ENCODE data around the gene SEZ6L2.
"Not testable (repeated sequence)": the region's sequence is repeated elsewhere in the genome, so short reads cannot be mapped to it uniquely, and the experiment has no call there.

Gene SEZ6L2

DNA sequence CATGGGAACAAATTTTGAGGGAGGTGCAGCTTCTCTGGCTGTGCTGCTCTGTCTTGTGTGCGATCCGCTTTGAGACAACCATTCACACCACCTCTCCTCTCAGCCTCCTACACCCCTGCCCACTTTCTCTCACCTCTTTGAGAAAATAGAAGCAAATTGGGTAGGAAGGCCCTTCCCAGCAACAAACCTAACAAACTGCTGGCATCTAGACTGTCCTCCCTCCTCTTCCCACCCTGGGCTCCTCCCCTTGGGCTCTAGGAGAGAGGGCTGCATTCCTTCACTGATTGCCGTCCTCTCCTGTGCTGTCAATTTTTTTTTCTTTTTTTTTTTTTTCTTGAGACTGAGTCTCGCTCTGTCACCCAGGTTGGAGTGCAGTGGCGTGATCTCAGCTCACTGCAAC is 49.8 kb downstream of the SEZ6L2 start:
- no peak for DNase-seq

DNA sequence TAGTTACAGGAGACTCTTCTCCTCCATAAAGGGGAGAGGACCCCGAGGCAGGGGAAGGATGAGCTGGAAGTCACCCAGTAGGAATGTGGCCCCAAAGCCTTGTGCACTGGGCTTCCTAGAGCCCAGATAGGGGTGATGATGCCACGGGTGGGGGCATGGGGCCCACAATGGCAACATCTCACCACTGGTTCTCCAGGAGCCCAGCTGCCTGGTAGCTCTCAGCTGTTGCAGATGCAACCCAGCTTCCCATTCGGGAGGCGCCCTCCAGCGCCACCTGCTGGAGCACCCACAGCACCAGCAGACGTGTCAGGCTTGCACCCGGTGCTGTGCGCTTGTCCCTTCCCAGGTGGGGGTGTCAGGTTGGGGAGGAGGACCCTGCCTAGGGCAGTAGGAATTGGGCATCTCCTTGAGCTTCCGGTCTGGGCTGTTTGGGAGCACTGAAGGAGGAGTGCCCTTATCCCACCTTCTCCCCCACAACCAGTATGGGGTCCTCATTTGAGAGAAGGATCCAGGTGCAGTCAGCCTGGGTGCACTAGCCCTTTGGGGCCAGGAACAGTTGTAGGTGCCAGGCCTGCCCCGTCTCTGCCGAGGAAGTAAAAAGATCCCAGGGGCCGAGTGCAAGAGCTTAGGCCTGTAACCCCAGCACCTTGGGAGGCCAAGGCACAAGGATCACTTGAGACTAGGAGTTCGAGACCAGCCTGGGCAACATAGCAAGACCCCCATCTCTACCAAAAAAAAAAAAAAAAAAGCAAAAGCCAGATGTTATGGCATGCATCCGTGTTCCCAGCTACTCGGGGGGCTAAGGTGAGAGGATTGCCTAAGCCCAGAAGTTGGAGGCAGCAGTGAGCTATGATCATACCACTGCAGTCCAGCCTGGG is 50.7 kb downstream of the SEZ6L2 start:
- no peak for DNase-seq

DNA sequence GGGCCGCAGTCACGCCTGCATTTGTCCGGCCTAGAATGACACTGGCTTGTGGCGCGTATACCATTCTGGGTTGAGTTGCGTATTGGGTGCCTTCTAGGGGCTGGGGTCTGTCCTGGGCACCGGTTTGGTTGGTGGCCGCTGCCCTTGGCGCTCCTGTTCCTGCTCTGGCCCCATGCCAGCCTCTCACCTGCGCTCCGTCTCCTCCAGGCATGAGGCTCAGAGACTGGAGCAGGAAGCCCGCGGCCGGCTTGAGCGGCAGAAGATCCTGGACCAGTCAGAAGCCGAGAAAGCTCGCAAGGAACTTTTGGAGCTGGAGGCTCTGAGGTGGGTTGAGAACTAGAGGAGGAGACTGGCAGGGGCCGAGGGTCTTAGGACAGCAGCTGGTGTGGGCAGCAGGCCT is 53.7 kb downstream of the SEZ6L2 start:
- DNase-seq, result no peak

DNA sequence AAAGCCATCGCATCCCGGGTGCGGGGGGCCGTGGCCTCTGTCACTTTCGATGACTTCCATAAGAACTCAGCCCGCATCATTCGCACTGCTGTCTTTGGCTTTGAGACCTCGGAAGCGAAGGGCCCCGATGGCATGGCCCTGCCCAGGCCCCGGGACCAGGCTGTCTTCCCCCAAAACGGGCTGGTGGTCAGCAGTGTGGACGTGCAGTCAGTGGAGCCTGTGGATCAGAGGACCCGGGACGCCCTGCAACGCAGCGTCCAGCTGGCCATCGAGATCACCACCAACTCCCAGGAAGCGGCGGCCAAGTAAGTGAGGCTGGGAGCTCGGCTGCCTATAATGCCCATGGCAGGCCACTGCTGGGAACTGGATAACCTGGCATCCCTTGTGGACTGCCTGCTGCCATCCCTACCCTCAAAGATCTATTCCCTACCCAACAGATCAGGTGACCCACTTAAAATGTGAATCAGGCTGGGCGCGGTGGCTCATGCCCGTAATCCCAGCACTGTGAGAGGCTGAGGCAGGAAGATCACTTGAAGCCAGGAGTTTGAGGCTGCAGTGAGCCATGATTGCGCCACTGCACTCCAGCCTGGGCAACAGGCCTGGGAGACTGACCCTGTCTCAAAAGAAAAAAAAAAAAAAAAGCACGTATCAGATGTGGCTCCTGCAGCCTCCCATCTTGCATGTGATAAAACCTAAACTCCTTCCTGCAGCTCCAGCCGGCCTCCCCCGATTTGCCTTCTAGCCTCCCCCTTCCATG is 54.6 kb downstream of the SEZ6L2 start:
- DNase-seq, result no peak

DNA sequence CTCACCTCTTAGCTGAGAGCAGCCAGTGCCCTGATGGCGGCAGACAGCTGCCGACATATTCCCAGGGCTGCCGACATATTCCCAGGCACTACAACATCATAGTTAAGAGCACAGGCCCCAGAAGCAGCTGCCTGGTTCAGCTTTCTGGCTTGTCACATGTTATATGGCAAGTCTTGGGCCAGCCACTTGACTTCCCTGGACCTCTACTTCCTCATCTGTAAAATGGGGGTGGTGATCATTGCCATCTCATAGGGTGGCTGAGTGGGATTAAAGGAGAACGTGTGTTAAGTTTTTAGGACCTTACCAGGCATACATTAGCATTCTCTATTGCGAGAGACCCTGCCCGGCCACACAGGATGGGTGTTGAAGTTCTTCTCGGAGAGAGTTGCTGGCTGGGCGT is 55.4 kb downstream of the SEZ6L2 start:
- DNase-seq, result no peak

DNA sequence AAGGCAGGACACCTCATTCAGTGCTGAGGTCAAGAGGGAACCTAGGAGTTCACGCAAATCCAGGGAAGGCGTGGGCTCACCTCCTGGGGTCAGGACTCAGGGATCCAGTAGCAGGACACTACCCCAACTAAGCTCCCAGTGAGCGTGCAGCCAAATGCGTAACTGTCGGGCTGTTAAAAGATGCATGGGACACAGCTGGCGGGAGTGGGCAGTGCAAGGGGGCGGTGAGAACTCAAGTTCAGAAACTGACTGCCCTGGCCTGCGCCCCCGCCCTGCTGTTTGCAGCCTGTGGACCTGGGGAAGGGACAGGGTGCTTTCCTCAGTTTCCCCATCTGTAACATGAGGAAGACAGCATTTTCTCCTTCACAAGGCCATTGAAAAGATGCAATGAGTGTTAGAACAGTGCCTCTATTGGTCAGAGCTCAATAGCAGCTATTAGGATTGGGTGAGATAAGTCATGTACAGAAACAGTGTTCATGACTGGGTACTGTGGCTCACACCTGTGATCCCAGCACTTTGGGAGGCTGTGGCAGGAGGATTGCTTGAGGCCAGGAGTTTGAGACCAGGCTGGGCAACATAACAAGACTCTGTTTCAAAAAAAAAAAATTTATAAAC is 56.5 kb downstream of the SEZ6L2 start:
- no peak for DNase-seq

DNA sequence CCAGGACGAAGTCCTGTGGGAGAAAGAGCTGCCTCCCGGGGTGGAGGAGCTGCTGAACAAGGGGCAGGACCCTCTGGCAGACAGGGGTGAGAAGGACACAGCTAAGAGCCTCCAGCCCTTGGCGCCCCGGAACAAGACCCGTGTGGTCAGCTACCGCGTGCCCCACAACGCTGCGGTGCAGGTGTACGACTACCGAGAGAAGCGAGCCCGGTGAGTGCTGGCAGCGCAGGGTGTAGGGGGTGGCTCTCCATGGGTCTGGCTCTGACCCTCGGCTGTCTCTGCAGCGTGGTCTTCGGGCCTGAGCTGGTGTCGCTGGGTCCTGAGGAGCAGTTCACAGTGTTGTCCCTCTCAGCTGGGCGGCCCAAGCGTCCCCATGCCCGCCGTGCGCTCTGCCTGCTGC is 57.7 kb downstream of the SEZ6L2 start:
- no peak for DNase-seq

DNA sequence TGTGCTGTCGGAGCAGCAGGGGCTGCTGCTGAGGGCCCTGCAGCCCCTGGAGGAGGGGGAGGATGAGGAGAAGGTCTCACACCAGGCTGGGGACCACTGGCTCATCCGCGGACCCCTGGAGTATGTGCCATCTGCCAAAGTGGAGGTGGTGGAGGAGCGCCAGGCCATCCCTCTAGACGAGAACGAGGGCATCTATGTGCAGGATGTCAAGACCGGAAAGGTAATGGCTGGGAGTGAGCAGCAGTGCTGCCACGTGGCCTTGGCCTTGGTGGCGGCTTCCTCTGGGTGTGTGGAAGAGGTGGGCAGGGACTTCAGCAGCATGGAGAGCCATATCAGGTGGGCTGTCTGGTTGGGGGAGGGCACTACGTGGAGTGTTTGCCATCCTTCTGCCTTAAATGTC is 59.1 kb downstream of the SEZ6L2 start:
- DNase-seq, result no peak

DNA sequence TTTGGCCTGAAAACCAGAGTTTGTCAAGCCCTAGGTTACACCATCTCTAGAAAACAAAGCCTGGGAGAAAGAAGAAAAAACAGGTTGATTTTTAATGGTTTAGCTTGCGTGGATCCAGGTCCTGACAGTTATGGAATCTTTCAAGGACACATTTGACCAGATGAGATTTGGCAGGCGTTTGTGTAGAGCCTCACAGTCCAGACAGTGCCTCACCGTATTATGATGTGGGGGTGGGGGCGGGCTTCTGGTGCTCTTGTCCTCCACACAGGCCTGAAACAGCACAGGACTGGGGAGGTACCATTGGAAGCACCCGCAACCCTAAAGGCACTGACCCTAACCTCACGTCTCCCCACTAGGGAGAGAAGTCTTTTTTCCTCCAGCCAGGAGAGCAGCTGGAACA is 59.5 kb downstream of the SEZ6L2 start:
- no peak for DNase-seq

DNA sequence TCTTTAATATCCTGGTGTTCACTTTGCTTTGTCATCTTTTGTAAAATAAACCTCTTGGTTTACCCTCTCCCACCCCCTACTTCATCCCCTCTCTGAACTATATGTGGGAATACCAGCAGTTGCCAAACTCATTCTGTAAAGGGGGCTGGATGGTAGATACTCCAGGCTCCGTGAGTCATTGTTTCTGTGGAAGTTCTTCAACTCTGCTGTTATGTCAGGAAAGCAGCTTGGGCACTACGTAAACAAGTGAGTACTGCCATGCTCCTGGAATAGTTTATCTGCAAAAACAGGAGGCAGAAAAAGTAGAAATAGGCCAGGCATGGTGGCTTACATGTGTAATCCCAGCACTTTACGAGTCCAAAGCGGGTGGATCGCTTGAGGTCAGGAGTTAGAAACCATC is 61.5 kb downstream of the SEZ6L2 start:
- DNase-seq, result no peak

DNA sequence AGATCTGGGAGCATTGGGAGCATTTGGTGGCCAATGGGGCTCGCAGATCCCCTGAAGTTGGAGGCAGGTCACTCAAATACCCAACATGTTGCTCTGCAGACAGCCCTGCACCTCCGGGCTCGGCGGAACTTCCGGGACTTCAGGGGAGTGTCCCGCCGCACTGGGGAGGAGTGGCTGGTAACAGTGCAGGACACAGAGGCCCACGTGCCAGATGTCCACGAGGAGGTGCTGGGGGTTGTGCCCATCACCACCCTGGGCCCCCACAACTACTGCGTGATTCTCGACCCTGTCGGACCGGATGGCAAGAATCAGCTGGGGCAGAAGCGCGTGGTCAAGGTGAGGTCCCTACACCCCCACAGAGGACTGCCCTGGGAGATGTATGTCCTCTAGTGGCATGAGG is 62.7 kb downstream of the SEZ6L2 start:
- DNase-seq, result no peak

DNA sequence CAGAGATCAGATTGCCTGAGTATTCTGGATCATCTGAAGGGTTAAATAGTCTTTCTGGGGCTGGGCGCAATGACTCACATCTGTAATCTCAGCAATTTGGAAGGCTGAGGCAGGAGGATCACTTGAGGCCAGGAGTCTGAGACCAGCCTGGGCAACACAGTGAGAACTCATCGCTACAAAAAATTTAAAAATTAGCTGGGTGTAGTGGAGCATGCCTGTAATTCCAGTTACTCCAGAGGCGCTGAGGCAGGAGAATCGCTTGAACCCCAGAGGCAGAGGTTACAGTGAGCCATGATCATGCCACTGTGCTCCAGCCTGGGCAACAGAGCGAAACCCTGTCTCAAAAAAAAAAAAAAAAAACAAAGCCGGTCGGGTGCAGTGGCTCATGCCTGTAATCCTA is 63.4 kb downstream of the SEZ6L2 start:
- DNase-seq, result no peak

DNA sequence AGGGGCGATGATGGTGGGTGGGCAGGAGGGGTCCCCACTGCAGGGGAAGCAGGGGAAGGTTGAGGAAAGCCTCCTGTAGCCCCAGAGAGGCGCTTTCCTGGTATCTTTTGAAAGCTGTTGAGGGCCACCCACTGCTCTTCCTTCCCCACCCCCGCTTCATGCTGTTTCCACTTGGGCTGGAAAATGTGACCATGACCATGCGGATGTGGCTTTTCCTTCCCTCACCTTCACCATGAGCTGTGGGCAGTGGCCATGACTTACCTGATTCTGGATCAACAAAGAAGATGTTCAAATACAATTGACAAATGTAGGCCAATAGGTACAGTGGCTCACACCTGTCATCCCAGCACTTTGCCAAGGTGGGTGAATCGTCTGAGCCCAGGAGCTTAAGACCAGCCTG is 65.3 kb downstream of the SEZ6L2 start:
- no peak for DNase-seq

DNA sequence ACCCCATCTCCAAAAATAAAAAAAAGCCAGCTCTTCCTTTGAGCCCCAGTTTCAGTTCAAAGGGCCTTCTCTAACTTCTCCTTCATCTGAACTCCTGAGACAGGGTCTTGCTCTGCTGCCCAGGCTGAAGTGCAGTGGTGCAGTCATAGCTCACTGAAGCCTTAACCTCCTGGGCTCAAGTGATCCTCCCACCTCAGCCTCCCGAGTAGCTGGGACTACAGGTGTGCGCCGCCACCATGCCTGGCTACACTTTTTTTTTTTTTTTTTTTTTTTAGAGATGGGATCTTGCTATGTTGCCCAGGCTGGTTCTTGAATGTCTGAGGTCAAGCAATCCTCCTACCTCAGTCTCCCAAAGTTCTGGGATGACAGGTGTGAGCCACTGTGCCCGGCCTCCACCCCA is 66.1 kb downstream of the SEZ6L2 start:
- not testable (repeated sequence) for DNase-seq

DNA sequence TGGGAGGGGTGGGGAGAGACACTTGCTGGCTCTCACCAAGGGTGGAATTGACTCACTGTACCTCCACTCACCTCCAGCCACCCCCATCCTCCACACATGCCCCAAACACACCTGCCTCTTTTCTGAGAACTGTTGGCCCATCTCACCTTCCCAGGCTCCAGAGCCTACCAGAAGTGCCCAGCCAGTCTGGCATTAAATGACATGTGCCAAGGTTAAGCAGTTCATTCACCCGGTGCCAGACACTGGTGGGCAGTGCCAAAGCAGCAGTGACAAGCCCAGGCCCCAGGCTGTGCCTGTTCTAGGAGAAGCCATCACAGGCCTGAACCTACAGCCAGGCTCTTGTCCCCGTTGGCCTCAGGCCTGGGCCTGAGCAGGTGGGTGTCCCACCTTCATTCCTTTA is 67.9 kb downstream of the SEZ6L2 start:
- DNase-seq, result no peak

DNA sequence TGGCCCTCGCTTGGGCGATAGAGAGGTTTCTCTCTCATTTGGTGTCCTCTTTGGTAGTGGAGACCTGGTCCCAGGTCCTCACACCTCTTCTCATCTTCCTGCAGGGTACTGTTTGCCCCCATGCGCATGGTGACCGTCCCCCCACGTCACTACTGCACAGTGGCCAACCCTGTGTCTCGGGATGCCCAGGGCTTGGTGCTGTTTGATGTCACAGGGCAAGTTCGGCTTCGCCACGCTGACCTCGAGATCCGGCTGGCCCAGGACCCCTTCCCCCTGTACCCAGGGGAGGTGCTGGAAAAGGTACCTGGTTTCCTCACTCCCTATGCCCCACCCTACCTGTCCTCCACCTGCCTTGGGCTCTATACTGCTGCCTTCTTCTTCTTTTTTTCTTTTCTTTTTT is 68.6 kb downstream of the SEZ6L2 start:
- DNase-seq, result no peak

DNA sequence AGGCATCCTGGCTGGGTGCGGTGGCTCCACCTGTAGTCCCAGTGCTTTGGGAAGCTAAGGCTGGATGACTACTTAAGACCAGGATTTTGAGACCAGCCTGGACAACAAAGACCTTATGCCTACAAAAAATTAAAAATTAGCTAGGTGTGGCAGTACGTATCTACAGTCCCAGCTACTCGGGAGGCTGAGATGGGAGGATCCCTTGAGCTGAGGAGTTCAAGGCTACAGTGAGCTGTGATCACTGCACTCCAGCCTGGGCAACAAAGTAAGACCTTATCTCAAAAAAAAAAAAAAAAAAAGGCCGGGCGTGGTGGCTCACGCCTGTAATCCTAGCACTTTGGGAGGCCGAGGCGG is 73.0 kb downstream of the SEZ6L2 start:
- DNase-seq, result no peak

DNA sequence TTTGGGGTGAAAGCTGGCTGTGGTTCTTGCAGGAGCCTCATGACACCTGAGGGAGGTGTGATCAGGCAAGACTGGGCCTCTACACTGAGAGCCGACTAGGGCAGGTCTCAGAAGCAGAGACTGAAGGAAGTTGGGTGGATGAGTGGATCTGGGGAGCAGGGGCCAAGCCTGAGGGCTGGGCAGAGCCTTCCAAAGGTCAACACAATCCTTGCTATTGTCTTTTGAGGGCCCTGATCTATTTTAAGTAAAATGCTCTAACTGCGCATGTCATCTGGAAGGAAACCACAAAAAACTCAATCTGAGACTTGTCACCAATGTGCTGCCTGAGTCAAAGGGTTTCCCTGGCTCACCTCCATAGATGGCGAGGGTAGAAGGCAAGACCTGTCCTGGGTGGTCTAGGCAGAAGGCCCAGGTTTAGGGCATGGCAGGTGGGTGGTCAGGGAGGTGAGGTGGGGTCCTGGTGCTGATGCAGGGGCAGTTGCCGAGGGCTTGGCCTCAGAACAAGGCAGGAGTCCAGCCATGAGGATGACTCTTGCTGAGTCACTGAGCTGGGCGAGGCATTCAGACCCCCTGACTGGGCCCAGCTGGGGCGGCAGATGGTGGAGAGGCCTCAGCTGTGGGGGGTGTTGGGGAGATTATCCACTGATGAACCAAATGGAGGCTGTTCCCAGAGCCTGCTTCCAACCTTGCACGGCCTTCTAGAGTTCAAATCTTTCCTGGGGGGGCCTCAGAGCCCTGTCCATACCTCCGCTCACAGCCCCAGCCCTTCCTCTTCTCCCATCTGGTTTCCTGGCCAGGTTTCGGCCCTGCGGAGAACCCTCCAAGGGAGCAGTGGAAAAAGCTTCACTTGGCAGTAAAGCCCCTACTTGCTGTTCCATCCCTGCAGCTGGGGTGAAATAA is 74.0 kb downstream of the SEZ6L2 start:
- no peak for DNase-seq

DNA sequence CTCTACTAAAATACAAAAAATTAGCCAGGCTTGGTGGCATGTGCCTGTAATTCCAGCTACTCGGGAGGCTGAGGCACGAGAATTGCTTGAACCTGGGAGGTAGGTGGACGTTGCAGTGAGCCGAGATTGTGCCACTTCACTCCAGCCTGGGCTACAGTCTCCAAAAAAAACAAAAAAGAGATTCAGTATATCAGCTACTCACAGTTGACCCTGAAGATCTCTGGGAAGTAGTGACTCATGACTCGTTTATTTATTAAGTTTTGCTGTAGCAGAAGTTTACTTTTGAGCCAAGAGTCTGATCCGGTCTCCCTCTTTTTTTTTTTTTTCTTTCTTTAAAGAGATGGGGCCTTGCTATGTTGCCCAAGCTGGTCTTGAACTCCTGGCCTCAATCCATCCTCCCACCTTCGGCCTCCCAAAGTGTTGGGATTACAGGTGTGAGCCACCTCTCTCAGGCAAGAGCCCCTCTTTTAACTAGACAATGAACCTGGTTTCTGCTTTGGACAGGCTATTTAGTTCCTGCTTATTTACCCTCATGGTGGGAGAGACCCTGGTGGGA is 74.7 kb downstream of the SEZ6L2 start:
- no peak for DNase-seq

DNA sequence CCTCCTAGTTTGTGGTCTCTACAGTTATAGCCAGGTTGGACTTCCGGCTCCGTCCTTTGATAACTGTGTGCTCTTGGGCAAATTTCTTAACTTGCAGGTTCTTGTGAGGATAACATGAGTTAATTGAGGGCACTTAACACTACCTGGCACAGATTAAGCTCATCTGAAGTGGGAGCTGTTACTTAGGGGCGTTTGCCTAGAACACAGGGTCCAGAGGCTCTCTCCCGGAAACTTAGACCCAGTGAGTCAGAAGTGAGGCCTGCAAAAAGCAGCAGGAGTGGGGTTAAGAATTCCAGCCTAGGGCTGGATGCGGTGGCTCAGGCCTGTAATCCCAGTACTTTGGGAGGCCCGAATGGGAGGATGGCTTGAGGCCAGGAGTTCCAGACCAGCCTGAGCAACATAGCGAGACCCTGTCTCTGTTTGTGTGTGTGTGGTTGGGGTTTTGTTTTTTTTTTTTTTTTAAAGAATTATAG is 77.7 kb downstream of the SEZ6L2 start:
- no peak for DNase-seq

Measured in NCI-H187 treated with DMSO at 0.1 percent for 48 hours (cell line).